GM12872 (cell line): ENCODE results near the gene ART3.

ENCODE experiments used
- TF ChIP-seq, protein P1 (sequence below): IDR thresholded peaks from 3 replicates; pipeline ENCODE4 v1.5.1; 2011; ENCODE audit warnings: low read depth, mild to moderate bottlenecking, low read length, moderate library complexity; ENCODE audit not compliant: insufficient read depth

Gene ART3

DNA sequence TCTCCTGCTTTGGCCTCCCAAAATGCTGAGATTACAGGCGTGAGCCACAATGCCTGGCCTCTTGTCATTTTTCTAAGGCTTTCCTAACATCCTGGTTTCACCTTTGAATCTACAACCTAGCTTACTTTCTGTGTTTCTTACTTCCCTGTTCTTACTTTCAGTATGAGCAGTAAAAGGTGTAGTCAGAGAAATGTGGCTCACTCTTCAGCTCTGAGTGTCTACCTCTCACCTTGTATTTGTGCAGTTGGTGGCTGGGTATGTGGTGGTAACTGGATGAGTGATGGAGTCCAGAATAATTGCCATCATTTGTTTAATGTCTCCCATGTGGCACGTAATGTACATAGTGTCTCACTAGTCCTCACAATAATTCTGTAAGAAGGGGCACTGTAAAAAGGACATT is 19.5 kb upstream of the ART3 start:
- TF ChIP-seq, protein P1, sequence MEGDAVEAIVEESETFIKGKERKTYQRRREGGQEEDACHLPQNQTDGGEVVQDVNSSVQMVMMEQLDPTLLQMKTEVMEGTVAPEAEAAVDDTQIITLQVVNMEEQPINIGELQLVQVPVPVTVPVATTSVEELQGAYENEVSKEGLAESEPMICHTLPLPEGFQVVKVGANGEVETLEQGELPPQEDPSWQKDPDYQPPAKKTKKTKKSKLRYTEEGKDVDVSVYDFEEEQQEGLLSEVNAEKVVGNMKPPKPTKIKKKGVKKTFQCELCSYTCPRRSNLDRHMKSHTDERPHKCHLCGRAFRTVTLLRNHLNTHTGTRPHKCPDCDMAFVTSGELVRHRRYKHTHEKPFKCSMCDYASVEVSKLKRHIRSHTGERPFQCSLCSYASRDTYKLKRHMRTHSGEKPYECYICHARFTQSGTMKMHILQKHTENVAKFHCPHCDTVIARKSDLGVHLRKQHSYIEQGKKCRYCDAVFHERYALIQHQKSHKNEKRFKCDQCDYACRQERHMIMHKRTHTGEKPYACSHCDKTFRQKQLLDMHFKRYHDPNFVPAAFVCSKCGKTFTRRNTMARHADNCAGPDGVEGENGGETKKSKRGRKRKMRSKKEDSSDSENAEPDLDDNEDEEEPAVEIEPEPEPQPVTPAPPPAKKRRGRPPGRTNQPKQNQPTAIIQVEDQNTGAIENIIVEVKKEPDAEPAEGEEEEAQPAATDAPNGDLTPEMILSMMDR: no peak

DNA sequence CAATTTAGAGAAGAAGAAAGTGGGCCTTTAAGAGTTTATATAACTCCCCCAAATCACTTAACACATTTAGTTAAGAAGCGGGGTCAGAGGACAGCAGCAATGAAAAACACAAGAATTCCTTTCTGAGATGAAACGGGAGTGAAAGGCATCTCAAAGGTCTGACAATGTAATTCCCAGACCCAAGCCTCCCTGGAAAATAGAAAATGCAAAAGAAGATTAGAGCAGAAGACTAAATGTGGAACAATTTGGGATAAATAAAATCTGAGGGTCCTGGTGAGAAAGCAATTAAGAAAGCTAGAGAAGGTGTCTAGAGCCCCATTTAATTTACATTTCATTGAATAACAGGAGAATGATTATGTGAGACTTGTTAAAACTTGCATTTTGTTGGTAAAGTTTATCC is 19.1 kb upstream of the ART3 start:
- TF ChIP-seq, protein P1: no peak

DNA sequence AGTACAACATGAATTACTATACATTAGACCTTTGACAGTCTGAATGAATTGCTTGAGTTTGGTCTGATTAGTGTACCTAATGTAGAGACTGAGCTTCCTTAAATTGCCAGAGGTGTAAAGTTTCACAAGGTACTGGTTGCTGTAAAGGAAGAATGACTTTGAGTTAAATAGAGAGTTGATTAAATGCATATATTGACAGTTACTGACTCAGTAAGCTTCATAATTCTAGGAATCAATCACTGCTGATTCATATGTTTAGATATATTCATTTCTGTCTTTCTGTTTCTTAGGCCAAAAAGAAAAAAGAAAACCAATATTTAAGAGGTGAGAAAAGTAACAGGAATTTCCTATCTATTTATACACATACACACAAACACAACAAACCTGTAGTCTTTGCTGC is 16.2 kb upstream of the ART3 start:
- TF ChIP-seq, protein P1: no peak

DNA sequence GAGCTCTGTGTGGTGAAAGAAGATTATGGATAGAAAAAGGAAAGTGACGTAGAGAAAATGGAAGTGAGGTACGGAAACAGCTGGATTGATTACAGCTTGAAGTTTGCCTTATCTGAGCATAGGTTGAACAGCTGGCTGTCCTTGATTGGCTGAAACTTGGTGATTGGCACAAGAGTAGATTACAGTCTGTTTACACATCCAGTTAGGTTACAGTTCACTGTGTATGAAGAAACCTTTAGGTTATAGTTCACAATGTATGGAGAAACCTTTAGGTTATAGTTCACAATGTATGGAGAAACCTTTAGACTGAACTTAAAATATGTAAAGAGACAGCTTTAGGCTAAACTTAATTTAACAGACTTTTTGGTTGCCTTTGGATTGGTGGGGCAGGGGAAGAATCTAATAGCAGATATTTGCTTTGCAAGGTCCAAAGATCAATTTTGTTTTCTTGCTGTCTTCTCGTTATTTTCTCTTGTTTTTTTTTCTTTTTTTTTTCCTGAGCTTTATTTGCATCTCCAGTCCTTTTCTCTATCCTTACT is 15.6 kb upstream of the ART3 start:
- TF ChIP-seq, protein P1: no peak

DNA sequence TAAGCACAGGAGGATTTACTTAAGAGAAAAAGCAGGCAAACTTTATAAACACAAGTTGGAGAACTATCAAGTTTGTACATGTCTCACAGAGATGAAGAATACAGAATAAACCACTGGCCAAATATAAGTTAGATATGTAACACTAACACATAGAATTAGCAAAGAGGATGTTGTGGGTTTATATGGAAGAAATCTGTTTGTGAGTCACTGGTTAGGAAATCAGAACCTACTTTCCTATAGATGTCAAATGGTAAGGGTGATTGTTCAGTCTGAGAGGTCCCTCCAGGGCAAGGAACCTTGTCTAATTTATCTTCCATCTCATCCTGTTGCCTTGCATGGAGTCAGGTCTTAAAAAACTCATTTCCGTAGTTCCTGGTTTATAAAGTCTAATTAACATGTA is 14.8 kb upstream of the ART3 start:
- TF ChIP-seq, protein P1: no peak

DNA sequence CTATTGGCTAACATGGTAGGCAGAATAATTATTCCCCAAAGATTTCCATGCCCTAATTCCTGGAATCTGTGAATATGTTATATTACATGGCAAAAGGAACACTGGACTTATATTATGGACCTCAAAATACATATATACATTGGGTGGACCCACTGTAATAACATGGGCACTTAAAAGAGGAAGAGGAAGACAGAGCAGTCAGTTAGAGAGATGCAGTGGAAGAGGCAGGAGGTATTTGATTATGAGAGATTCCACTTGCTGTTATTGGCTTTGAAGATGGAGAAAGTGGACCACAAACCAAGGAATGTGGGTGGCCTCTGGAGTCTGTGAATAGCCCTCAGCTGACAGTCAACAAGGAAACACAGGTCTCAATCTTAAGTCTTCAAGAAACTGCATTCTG is 14.0 kb upstream of the ART3 start:
- TF ChIP-seq, protein P1: no peak

DNA sequence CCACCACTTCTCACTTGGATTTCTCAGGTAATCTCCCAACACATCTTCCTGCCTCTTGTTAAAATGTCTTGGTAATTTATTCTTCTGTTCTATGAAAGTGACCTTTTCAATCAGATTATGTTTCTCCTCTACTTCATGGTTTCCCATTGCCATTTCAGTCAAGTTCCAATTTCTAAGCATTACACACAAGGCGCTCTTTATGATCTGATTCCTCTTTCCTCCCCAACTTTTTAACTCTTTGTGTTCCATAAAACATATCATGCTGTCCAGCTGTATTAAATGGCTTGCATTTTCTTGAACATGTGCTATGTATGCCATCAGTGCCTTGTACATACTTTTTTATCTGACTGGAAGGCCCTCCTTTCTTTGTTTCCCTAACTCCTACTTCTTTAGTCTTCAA is 13.1 kb upstream of the ART3 start:
- TF ChIP-seq, protein P1: no peak
